GM12878 (cell line): ENCODE measurements around the gene PLEKHH1. TPM values are rescaled to one million over a fixed set of nuclear protein-coding genes. Genes with fewer than 3 reads are reported as not detected.

Experiments
- ATAC-seq: fragments of 200-7000 bp; cut with Tn5 transposase; 3 replicates; pipeline ENCODE4 v1.9.1; 2020; ENCODE audit warnings: mild to moderate bottlenecking, moderate library complexity
- BruUV-seq: library from RNA; stranded (reverse); fragments of 400-500 nt; replicated peaks from 2 replicates; lab custom pipeline; 2021; lab: Mats Ljungman, UMichigan
- CTCF ChIA-PET: fragments of 300-600 bp; sonication (Branson Sonifier 250); formaldehyde crosslinking; extraction: SDS; loops from one replicate; lab custom pipeline; 2021; ENCODE audit warnings: inconsistent platforms; lab: Yijun Ruan, JAX
- POLR2A ChIA-PET: fragments of 350-600 bp; formaldehyde crosslinking; extraction: SDS; loops from one replicate; lab custom pipeline; 2021; ENCODE audit warnings: inconsistent platforms; lab: Charles Lee
- RAD21 ChIA-PET: fragments of 300-600 bp; sonication (Branson Sonifier 250); formaldehyde crosslinking; loops from one replicate; lab custom pipeline; 2023; ENCODE audit warnings: antibody characterized with exemption; ENCODE audit not compliant: unreplicated experiment; lab: Charles Lee
- SMC1A ChIA-PET: fragments of 300-600 bp; sonication (Branson Sonifier 250); formaldehyde crosslinking; loops from one replicate; lab custom pipeline; 2023; ENCODE audit not compliant: unreplicated experiment, uncharacterized antibody; lab: Charles Lee
- DNase-seq: peaks from one replicate; pipeline ENCODE4 v3.0.0-alpha.2; 2011; ENCODE audit warnings: low read depth, low spot score
- FAIRE-seq: peaks from 3 replicates; lab custom pipeline; 2011; peaks lifted over from hg19 to GRCh38; lab: Jason Lieb, UNC
- H2AFZ ChIP-seq: 2 replicates; pipeline ENCODE4 v1.6.0; 2011; ENCODE audit warnings: low read depth, low read length, control low read depth; ENCODE audit not compliant: control insufficient read depth
- H3K27ac ChIP-seq: 2 replicates; pipeline ENCODE4 v1.5.1; 2011; ENCODE audit warnings: control low read depth; ENCODE audit not compliant: control insufficient read depth, insufficient read depth
- H3K27me3 ChIP-seq, 2 experiments: replicated peaks in 1 of 2; 2 replicates each; pipeline versions ENCODE4 v1.6.0 to v1.6.1; 2011; ENCODE audit warnings: low read length in 1 of 2; ENCODE audit not compliant: control insufficient read depth in 2 of 2, insufficient read depth in 2 of 2
- H3K36me3 ChIP-seq, 2 experiments: 2 replicates each; pipeline ENCODE4 v1.5.1; 2011; ENCODE audit warnings: low read length in 1 of 2; ENCODE audit not compliant: control insufficient read depth in 2 of 2, insufficient read depth in 2 of 2
- H3K4me1 ChIP-seq: 2 replicates; pipeline ENCODE4 v1.6.1; 2011; ENCODE audit warnings: mild to moderate bottlenecking, low read length, moderate library complexity, mixed read lengths; ENCODE audit not compliant: control insufficient read depth, insufficient read depth
- H3K4me2 ChIP-seq: 2 replicates; pipeline ENCODE4 v1.6.0; 2011; ENCODE audit warnings: control low read depth; ENCODE audit not compliant: control insufficient read depth, insufficient read depth
- H3K4me3 ChIP-seq: fragments of 200-600 bp; sonication (generic); 2 replicates; pipeline ENCODE4 v1.5.1; 2016
- H3K79me2 ChIP-seq: 2 replicates; pipeline ENCODE4 v1.6.0; 2011; ENCODE audit warnings: low read length; ENCODE audit not compliant: control insufficient read depth, insufficient read depth
- H3K9ac ChIP-seq: 2 replicates; pipeline ENCODE4 v1.8.0; 2011; ENCODE audit warnings: low read length, control low read depth, mixed read lengths; ENCODE audit not compliant: control insufficient read depth, insufficient read depth
- H3K9me3 ChIP-seq: replicated peaks from 3 replicates; pipeline ENCODE4 v1.5.1; 2011; ENCODE audit warnings: mild to moderate bottlenecking, low read length; ENCODE audit not compliant: control insufficient read depth, insufficient read depth
- H4K20me1 ChIP-seq: 2 replicates; pipeline ENCODE4 v1.6.0; 2011; ENCODE audit not compliant: control insufficient read depth, insufficient read depth
- ASH2L ChIP-seq: fragments of 300-600, 200-600 bp; sonication (generic); IDR thresholded peaks from 2 replicates; pipeline ENCODE4 v1.6.1; 2017; ENCODE audit warnings: low read depth, mild to moderate bottlenecking, borderline replicate concordance
- BHLHE40 ChIP-seq, 2 experiments: fragments of 450-650 bp in 1 of 2; IDR thresholded peaks; 2 replicates each; pipeline ENCODE4 v1.6.1; 2011 to 2017; ENCODE audit warnings: low read depth in 2 of 2, borderline replicate concordance in 1 of 2, improper control_type of control experiment in 1 of 2, low read length in 1 of 2, mild to moderate bottlenecking in 1 of 2
- EZH2 ChIP-seq: IDR thresholded peaks from 2 replicates; pipeline ENCODE4 v1.6.1; 2012; ENCODE audit warnings: low read depth, mild to moderate bottlenecking, control low read depth, inconsistent platforms, low read length, borderline replicate concordance; ENCODE audit not compliant: control insufficient read depth
- IRF4 ChIP-seq: IDR thresholded peaks from 2 replicates; pipeline ENCODE4 v1.6.1; 2011; ENCODE audit warnings: low read depth, low read length
- IRF5 ChIP-seq: fragments of 450-650 bp; IDR thresholded peaks from 2 replicates; pipeline ENCODE4 v1.6.1; 2017; ENCODE audit warnings: borderline replicate concordance
- NR2F1 ChIP-seq: fragments of 450-650 bp; conservative IDR thresholded peaks from 2 replicates; pipeline ENCODE4 v1.6.1; 2017; ENCODE audit warnings: mild to moderate bottlenecking
- PBX3 ChIP-seq: IDR thresholded peaks from 2 replicates; pipeline ENCODE4 v1.6.1; 2011; ENCODE audit warnings: mild to moderate bottlenecking, low read depth, low read length, moderate library complexity; ENCODE audit not compliant: insufficient replicate concordance
- RUNX3 ChIP-seq: IDR thresholded peaks from 2 replicates; pipeline ENCODE4 v1.6.1; 2012; ENCODE audit warnings: low read length, inconsistent platforms
- SUZ12 ChIP-seq: fragments of 200-600 bp; sonication (generic); IDR thresholded peaks from one replicate; pipeline ENCODE4 v1.6.1; 2018; ENCODE audit warnings: antibody characterized with exemption, mild to moderate bottlenecking; ENCODE audit not compliant: unreplicated experiment
- YBX1 ChIP-seq: fragments of 450-650 bp; IDR thresholded peaks from 2 replicates; pipeline ENCODE4 v1.6.1; 2016; ENCODE audit warnings: antibody characterized with exemption
- YY1 ChIP-seq: IDR thresholded peaks from 2 replicates; pipeline ENCODE4 v1.6.1; 2011; ENCODE audit warnings: low read depth, mild to moderate bottlenecking, low read length
- ZBTB40 ChIP-seq: fragments of 450-650 bp; IDR thresholded peaks from 2 replicates; pipeline ENCODE4 v1.6.1; 2016; ENCODE audit warnings: mild to moderate bottlenecking, moderate library complexity, borderline replicate concordance
- ZNF217 ChIP-seq: fragments of 450-650 bp; IDR thresholded peaks from 2 replicates; pipeline ENCODE4 v1.6.1; 2017; ENCODE audit warnings: antibody characterized with exemption, mild to moderate bottlenecking
- WGBS: methylation state at CpG from one replicate; pipeline ENCODE4 v1.1.6; 2016; ENCODE audit warnings: low lambda C conversion rate; ENCODE audit not compliant: insufficient replicate concordance, insufficient coverage; ENCODE audit errors: missing lambda C conversion rate; 5-methylcytosine and 5-hydroxymethylcytosine counted together
- in situ Hi-C: fragments of 300-500 bp; cut with MboI; formaldehyde crosslinking; loops from 9 replicates; pipeline ENCODE4 v1.14.3; 2018; ENCODE audit warnings: mixed read lengths
- intact Hi-C: fragments of 100-400 bp; cut with micrococcal nuclease; formaldehyde crosslinking; loops from one replicate; pipeline ENCODE4 v1.14.2; 2022; ENCODE audit not compliant: unreplicated experiment
- polyA plus RNA-seq, 11 experiments: library from polyadenylated mRNA; depleted of rRNA in 4 of 11; unstranded in 6 of 11; stranded (reverse) in 5 of 11; fragments of >200 nt; fragmentation: Nextera tagmentation in 4 of 11; fragmentation: Illumina TruSeq in 1 of 11; extraction: Ambion mirVana in 4 of 11; extraction: Trizol in 1 of 11; gene quantifications; 1 replicate in 1 of 11; 2 replicates in 10 of 11; pipeline versions ENCODE4 v1.2.1 to v1.2.3, GENCODE V29; 2011 to 2016; ENCODE audit warnings: inconsistent platforms in 2 of 11, missing spikeins in 2 of 11, low read depth in 1 of 11
- total RNA-seq, 4 experiments: library from RNA; depleted of rRNA in 3 of 4; stranded (reverse); fragments of >200 nt in 3 of 4; fragmentation: Illumina TruSeq in 1 of 4; extraction: Trizol in 1 of 4; gene quantifications; 2 replicates each; pipeline versions ENCODE4 v1.2.1 to v1.2.3, GENCODE V29; 2013 to 2021

PLEKHH1 gene
- total and polyA plus RNA-seq, 10 of the 15 experiments (the other 5 are each of a cell fraction or from before 2014, with no cell fraction given), result 0.11 to 0.95 (median 0.41) TPM

GRCh38 chr14:67571275-67571990 lies 38.3 kb downstream of the PLEKHH1 start:
- in situ Hi-C loops (no loop called here), intact Hi-C loops (loop anchor here (1.0 kb wide), 2 partner anchors 45 to 144 kb away; no protein-coding TSS in a partner anchor)
- Histone ChIP-seq H3K27ac (no peak overlapping the region), H3K79me2 (no peaks in the 10 kb centered on the region), H3K4me1 (no peaks in the 10 kb centered on the region), H3K36me3 (no peaks in the 10 kb centered on the region), H3K27me3 (no peaks in the 10 kb centered on the region), H3K9me3 (no peaks in the 10 kb centered on the region), H2AFZ (no peak overlapping the region), H4K20me1 (peaks cover 2% of the 10 kb centered on the region; the same call in 1 of the 2 replicates), H3K4me2 (no peak overlapping the region), H3K4me3 (no peak overlapping the region), H3K9ac (no peak overlapping the region)
- ChIA-PET CTCF (interaction anchor here (0.6 to 27.6 kb wide), 57 partner anchors 8 to 1211 kb away, joined by 3 to 583 read pairs (median 5); partner anchors contain the start of genes PLEK2, PLEKHH1, RDH12 and TMEM229B), RAD21 (interaction anchor here (0.7 to 5.8 kb wide), 27 partner anchors 9 to 211 kb away, joined by 3 to 176 read pairs (median 4); partner anchors contain the start of genes ATP6V1D, EIF2S1 and PLEKHH1), SMC1A (interaction anchor here (0.8 to 6.1 kb wide), 30 partner anchors 9 to 224 kb away, joined by 3 to 185 read pairs (median 6); no protein-coding TSS in a partner anchor), POLR2A (interaction anchor here (1.3 kb wide), 2 partner anchors 43 to 45 kb away, joined by 3 read pairs; no protein-coding TSS in a partner anchor)
- ATAC-seq (peak; percentile 98), FAIRE-seq (peak; percentile 97), DNase-seq (no peak)
- no TSS peak for BruUV-seq
- 26% methylated on average over 14 of the region's 14 CpGs for WGBS
- TF ChIP-seq PBX3, result peak; percentile 83
- no peak for TF ChIP-seq ZBTB40
- no peak for TF ChIP-seq IRF5
- peak; percentile 70 for TF ChIP-seq YY1
- peak; percentile 74 for TF ChIP-seq RUNX3
- no peak for TF ChIP-seq NR2F1
- TF ChIP-seq EZH2, result no peak
- TF ChIP-seq ZNF217, result no peak
- TF ChIP-seq BHLHE40 (IDR thresholded peaks at IDR 0.05; ENCODE audit: borderline replicate concordance in 1 of 2, low read depth in 2 of 2, low read length in 1 of 2), result peak in 1 of 2 experiments; percentile 27; a peak in 1 of 4 replicates
- TF ChIP-seq IRF4, result peak; percentile 8; the same call in 1 of the 2 replicates
- TF ChIP-seq ASH2L, result no peak
- no peak for TF ChIP-seq YBX1
- no peak for TF ChIP-seq SUZ12
